Esophagus muscularis mucosa (tissue), 3 donors: ENCODE measurements around the gene VSIG1.

Source experiments
- POLR2A ChIP-seq: fragments of 450-650 bp; IDR thresholded peaks from one replicate; pipeline ENCODE4 v1.6.1; 2017; ENCODE audit warnings: antibody characterized with exemption, moderate library complexity, mild to moderate bottlenecking, low read depth
- TF ChIP-seq, protein P1 (sequence below), 3 experiments: fragments of 200-600 bp in 2 of 3; fragments of 450-650 bp in 1 of 3; sonication (generic) in 2 of 3; IDR thresholded peaks; one replicate each; pipeline ENCODE4 v1.5.1; 2017 to 2019; ENCODE audit warnings: antibody characterized with exemption in 3 of 3, mild to moderate bottlenecking in 2 of 3, moderate library complexity in 1 of 3

DNA sequence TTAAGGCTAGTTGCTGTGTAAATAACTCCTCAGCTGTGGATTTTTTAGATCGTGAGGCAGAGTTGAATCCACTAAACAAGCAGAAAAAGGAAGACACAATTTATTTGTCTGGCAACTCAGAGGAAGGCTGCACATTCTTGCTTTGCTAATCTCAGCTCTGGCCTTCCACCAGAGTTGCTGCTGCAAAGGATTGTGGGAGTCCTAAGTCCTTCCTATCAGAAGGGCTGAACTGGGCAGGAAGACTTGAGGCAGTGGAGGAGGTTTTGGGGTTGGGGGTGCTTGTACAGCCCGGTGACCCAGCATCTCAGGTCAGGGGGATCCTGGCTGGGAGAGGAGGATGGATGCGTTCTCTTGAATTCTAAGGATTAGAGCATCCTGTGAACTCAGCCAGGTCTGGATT, 11.0 kb upstream of the VSIG1 start:
- no peak for TF ChIP-seq POLR2A
- TF ChIP-seq, protein P1, sequence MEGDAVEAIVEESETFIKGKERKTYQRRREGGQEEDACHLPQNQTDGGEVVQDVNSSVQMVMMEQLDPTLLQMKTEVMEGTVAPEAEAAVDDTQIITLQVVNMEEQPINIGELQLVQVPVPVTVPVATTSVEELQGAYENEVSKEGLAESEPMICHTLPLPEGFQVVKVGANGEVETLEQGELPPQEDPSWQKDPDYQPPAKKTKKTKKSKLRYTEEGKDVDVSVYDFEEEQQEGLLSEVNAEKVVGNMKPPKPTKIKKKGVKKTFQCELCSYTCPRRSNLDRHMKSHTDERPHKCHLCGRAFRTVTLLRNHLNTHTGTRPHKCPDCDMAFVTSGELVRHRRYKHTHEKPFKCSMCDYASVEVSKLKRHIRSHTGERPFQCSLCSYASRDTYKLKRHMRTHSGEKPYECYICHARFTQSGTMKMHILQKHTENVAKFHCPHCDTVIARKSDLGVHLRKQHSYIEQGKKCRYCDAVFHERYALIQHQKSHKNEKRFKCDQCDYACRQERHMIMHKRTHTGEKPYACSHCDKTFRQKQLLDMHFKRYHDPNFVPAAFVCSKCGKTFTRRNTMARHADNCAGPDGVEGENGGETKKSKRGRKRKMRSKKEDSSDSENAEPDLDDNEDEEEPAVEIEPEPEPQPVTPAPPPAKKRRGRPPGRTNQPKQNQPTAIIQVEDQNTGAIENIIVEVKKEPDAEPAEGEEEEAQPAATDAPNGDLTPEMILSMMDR (IDR thresholded peaks at IDR 0.05) = no peak
